Thyroid gland (tissue), 4 donors: ENCODE data around the gene SPATA7.

Experiments used
- CTCF ChIP-seq, 6 experiments: fragments of 200-600 bp in 3 of 6; fragments of 450-650 bp in 3 of 6; sonication (generic) in 3 of 6; IDR thresholded peaks; one replicate each; pipeline ENCODE4 v1.5.1; 2016 to 2019; ENCODE audit warnings: antibody characterized with exemption in 6 of 6, mild to moderate bottlenecking in 2 of 6, inconsistent platforms in 1 of 6, moderate library complexity in 1 of 6
- POLR2A ChIP-seq, 2 donors: fragments of 450-650 bp; IDR thresholded peaks; one replicate each; pipeline ENCODE4 v1.6.1; 2017; ENCODE audit warnings: antibody characterized with exemption in 2 of 2, mild to moderate bottlenecking in 2 of 2, moderate library complexity in 1 of 2

- no peak for TF ChIP-seq CTCF (IDR thresholded peaks at IDR 0.05)
- no peak for TF ChIP-seq POLR2A (IDR thresholded peaks at IDR 0.05)
Observed at GRCh38 chr14:88359500-88359899, 26.0 kb upstream of the SPATA7 start.
